ENCODE measurements around the gene VPS13D. TPM values are rescaled to one million over a fixed set of nuclear protein-coding genes. Genes with fewer than 3 reads are reported as not detected.

Gene VPS13D
- total RNA-seq, 1 experiment from 2014 or later, result 29.0 TPM

- TF ChIP-seq ZBTB43 (CRISPR knock-in tag; IDR thresholded peaks at IDR 0.05) (no peak), FOXP4 (CRISPR knock-in tag; IDR thresholded peaks at IDR 0.05) (no peak), MXD4 (CRISPR knock-in tag; IDR thresholded peaks at IDR 0.05; ENCODE audit: borderline replicate concordance) (no peak), ZMAT4 (CRISPR knock-in tag; IDR thresholded peaks at IDR 0.05) (no peak), ZNF281 (CRISPR knock-in tag; IDR thresholded peaks at IDR 0.05) (no peak), ATF2 (CRISPR knock-in tag; IDR thresholded peaks at IDR 0.05; ENCODE audit: borderline replicate concordance, low read depth) (no peak), GTF2I (CRISPR knock-in tag; conservative IDR thresholded peaks at IDR 0.05) (no peak)
Observed at GRCh38 chr1:12478612-12478985, 248.8 kb downstream of the VPS13D start (continued).

GRCh38 chr1:12479311-12479710 is 249.5 kb downstream of the VPS13D start:
- ChIA-PET POLR2A (no interaction called here), CTCF (no interaction called here)
- H3K4me3 Mint-ChIP-seq, result no peak overlapping the region
- H3K36me3 Mint-ChIP-seq, result peaks cover 11% of the 10 kb centered on the region
- H3K4me1 Mint-ChIP-seq, result peaks cover 20% of the 10 kb centered on the region
- TF ChIP-seq ATF6 (CRISPR knock-in tag; IDR thresholded peaks at IDR 0.05), result no peak
- no peak for TF ChIP-seq FOXJ3 (CRISPR knock-in tag; IDR thresholded peaks at IDR 0.05; ENCODE audit: borderline replicate concordance)
- TF ChIP-seq TP53 (CRISPR knock-in tag; IDR thresholded peaks at IDR 0.05), result no peak
- TF ChIP-seq RORB (CRISPR knock-in tag; IDR thresholded peaks at IDR 0.05), result no peak
- TF ChIP-seq SMAD3 (CRISPR knock-in tag; IDR thresholded peaks at IDR 0.05; ENCODE audit: borderline replicate concordance), result no peak
- no peak for TF ChIP-seq NFYB (CRISPR knock-in tag; conservative IDR thresholded peaks at IDR 0.05; ENCODE audit: low read depth)
- no peak for TF ChIP-seq ZNF138 (CRISPR knock-in tag; conservative IDR thresholded peaks at IDR 0.05)
- no peak for TF ChIP-seq E2F4 (CRISPR knock-in tag; IDR thresholded peaks at IDR 0.05; ENCODE audit: borderline replicate concordance, low read depth)
- H3K27me3 Mint-ChIP-seq (ENCODE audit: low read depth), result no peaks in the 10 kb centered on the region
- ATAC-seq (no peak), DNase-seq (ENCODE audit: low spot score) (no peak)
- peaks cover 6% of the 10 kb centered on the region for H3K9me3 Mint-ChIP-seq
- no peak overlapping the region for H3K27ac Mint-ChIP-seq

All from WTC11 (cell line).